GM12891 (cell line): Measurements from ENCODE around the gene CELSR3.

Source experiments
- POLR2A ChIP-seq: IDR thresholded peaks from 2 replicates; pipeline ENCODE4 v1.6.1; 2011; ENCODE audit warnings: low read depth, low read length, control low read depth
- TAF1 ChIP-seq: IDR thresholded peaks from 2 replicates; pipeline ENCODE4 v1.6.1; 2011; ENCODE audit warnings: low read depth, low read length, control low read depth

- TF ChIP-seq POLR2A: no peak; the same call in 1 of the 2 replicates
- no peak for TF ChIP-seq TAF1
These were observed 28.3 kb upstream of the CELSR3 start for GRCh38 chr3:48690846-48691458.
